KG1 (cell line): ENCODE measurements around the gene ZNF616.

Experiments used
- DNase-seq: peaks from one replicate; lab custom pipeline; 2025; lab: John Stamatoyannopoulos, UW

The ZNF616 gene

GRCh38 chr19:52139252-52140031 lies at the start of gene ZNF616:
TSS of gene ZNF616 (minus strand) at chr19:52139938. CDS start at chr19:52130512, 9,426 bp downstream.
- DNase-seq, result peak; percentile 95

DNA sequence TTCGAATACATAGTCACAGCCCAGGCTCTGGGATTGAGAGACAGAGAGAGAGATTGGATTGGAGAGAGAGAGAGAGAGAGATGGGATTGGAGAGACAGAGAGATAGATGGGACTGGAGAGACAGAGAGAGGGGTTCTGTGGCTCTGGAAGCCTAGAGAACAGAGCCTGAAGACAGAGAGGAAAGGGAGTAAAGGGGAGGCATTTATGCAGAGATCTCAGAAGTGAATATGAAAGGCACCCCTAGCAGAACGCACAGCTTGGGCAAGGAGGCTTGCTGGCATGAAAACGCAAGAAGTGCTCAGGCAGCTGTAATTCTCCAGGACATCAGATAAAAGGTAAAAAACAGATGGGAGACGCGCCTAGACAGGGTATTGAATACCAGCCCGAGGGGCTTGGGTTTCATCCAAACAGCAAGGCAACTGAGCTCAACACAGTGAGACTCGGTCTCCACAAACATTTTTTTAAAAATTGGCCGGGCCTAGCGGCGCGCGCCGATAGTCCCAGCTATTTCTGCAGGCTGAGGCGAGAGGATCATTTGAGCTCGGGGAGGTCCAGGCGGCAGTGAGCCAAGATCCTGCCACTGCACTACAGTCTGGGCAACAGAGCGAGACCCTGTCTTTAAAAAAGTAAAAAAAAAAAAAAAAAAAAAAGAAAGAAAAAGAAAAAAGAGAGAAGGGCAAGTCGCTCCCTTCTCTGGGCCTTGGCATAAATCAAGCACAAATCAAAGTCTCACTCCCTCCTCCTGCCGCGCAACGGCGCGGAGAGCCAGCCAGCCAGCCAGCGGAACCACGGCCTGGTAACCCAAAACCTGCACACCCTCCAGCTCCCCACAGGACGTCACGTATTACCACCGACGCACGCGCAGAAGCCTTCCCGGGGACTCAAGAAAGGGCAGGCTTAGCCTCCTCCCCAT lies 49.3 kb upstream of the ZNF616 start:
- DNase-seq, result no peak

DNA sequence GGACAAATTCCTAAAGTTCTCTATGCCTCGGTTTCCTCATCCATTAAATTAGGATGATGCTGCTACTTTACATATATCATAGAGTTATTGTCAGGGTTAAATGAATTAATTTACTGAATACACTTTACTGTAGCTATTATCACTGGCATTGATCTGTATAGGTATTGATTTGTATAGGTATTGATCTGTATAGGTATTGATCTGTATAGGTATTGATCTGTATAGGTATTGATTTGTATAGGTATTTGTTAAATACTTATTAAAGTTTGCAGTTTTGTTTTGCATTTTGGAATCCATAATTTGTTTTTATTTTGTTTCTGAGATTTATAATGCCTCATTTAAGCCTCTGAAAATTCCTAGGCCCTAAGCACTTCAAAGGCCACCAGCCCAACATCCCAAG lies 47.7 kb upstream of the ZNF616 start:
- no peak for DNase-seq

DNA sequence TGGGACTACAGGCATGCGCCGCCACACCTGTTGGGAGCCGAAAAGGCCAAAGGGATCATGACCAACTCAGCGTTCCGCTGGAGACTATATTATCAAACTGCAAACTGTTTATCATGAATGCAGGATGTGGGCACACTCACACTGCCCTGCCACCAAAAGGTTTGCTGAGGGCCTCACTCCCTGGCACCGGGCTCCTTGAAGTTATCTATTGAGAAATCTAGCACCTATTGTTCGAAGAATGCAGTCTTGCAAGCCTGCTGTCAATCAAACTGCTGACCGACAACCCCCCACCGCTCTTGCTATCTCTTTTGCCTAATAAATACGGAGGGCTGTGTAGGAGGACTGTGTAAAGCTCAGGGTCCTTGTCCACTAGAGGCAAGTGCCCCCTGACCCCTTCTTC lies 36.8 kb upstream of the ZNF616 start:
- no peak for DNase-seq

- DNase-seq, result no peak
Measured at GRCh38 chr19:52172347-52172746, 32.6 kb upstream of the ZNF616 start.

DNA sequence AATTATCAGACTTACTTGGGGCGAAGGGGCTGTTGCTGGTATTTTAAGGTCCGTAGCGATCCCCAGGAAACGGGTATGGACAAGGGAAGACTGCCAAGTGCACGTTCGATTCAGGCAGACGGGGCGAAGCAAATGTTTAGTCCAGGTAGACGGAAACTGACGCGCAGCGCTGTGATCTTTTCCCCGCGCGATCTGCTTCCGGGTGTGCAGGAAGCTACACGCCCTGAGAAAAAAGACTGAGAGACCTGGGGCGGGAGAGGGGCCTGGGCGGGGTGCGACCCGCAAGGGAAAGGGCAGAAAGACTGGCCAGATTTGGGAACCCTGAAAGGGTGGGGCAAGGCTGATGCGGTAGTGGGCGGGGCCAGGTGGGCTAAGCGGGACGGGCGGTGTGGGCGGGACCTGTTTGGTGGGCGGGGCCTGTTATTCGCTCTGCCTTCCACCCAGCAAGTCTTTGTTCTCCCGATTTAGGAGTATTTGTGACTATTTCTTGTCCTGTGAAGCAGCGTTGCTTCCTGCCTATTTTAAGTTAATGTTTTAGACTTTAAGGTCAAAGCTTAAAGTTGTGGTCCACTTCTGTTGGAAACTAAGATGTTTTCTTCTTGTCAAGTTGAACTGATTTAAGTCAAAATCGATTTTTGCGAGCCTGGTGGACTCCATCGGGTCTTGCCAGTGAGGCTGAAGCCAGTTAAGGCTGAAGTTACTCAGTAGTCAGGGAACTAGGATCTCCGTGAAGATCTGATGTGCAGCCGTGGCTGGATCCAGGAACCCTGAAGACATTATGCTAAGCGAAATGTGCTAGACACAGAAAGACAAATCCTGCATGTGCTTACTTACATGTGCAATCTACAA lies 31.8 kb upstream of the ZNF616 start, which contains the start of gene ZNF836:
ZNF836 (minus strand) TSS at position 301 of the 849 bp plus-strand sequence. CDS start 3,549 bp downstream, outside the sequence.
- peak; percentile 73 for DNase-seq

DNA sequence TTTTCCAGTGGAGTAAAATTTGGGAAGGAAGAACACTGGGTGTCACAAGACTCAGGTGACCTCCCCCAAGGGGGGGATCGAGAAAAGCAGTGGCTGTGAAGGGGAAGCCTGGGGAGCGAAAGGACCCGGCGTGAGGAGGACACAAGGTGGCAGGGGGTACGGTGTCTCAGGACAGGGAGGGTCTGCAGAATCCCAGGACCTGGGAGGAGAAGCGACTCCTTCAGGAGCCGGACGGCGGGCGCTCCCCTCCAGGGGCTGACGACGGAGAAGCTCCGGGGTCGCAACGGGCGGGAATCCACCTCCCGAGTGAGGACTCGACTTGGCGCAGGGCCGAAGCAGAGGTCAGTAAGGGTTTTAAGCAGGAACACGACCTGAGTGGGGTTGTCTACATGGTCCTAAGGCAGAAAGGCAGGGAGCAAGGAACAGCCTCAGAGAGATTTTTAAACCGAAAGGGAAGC lies 31.2 kb upstream of the ZNF616 start:
- no peak for DNase-seq

- no peak for DNase-seq
Measured at GRCh38 chr19:52170304-52170703, 30.6 kb upstream of the ZNF616 start.

GRCh38 chr19:52155596-52156359 lies 16.0 kb upstream of the ZNF616 start:
- no peak for DNase-seq

GRCh38 chr19:52148256-52148655 lies 8.5 kb upstream of the ZNF616 start:
- DNase-seq, result no peak

GRCh38 chr19:52142001-52142595 lies 2.4 kb upstream of the ZNF616 start:
- no peak for DNase-seq

DNA sequence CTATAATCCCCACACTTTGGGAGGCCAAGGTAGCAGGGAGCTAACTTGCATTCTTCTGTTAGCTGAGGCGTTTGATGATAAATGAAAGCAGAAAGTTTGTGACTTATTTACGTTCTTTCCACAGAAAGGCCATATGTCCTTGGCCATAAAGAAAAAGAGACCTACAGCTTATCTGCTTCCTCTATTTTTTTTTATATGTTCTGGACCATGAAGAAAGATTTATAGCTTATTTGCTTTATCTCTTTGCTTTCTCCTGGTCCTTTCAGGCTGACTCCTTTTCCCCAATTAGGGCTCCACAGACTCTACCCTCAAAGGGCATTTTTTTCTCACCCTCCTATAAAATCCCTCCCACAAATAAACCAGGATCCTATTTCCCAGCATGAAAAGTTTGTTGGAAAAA lies 1.5 kb upstream of the ZNF616 start:
- no peak for DNase-seq

DNA sequence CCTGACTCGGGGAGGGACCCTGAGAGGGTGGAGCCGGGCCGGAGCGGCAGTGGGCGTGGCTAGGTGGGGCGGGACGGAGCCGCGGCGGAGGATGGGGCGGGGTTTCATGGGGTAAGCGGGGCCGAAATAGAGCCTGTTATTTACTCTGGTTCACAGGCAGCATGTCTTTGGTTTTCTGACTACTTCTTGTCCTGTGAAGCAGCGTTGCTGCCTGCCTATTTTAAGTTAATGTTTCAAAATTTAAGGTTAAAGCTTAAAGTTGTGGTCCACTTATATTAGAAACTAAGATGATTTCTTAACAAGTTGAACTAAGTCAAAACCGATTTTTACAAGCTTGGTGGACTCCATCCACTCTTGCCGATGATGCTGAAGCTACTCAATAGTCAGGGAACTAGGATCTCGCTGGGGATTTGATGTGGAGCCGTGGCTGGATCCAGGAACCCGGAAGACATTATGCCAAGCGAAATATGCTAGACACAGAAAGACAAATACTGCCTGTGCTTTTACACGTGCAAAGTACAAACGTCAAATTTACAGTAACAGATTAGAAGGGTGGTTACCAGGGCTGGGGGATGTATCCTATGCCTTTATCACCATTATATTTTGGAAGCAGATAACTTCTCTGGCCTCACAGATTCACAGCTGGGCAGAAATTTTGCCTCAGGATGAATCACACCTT lies 433 bp upstream of the ZNF616 start:
- no peak for DNase-seq

DNA sequence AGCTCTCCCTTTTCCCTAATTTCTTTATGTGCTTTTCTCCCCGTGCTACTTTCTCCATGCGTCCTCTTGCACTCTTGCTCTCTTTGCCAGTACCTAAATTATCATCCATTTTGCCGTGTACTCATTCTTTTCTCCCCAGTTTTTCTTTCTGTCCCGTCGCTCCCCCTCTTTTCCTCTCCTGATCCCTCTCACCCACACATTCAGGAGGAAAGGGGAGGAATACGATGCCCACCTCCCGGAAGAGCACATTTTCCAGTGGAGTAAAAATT lies 821 bp downstream of the ZNF616 start:
- no peak for DNase-seq

DNA sequence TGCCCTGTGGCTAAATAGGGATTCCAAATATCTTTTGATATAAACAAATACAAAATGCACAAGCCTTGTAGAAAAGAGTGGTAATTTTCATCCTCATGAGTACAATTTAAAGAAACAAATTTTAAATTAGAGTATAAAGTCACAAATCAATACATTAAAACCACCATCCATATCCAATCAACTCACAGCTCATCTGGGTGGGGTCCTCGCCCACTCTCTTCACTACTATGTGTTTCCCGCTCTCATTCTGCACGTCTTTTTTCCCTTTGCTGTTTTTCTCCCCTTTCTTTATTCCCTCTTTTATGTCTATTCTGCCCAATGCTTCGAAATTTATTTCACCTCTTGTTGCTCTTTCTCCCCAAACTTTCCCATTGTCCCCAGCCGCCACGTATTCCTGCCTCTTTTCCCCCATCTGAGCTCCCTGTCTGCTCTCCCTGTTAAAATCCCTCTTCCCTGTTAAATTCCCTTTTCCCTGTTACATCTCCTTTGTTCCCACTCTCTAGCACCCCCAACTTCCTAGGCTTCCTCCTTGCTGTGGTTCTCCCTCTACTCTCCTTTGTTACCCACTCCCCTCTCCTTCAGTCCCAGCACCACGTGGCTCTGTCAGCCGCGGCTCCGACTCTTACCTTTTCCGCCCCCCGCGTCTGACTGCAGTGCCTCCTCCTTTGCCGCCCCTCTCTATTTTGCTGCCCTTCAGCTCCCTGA lies 1.3 kb downstream of the ZNF616 start:
- DNase-seq, result peak; percentile 43

- no peak for DNase-seq
Measured at GRCh38 chr19:52120286-52120685, 19.5 kb downstream of the ZNF616 start.

DNA sequence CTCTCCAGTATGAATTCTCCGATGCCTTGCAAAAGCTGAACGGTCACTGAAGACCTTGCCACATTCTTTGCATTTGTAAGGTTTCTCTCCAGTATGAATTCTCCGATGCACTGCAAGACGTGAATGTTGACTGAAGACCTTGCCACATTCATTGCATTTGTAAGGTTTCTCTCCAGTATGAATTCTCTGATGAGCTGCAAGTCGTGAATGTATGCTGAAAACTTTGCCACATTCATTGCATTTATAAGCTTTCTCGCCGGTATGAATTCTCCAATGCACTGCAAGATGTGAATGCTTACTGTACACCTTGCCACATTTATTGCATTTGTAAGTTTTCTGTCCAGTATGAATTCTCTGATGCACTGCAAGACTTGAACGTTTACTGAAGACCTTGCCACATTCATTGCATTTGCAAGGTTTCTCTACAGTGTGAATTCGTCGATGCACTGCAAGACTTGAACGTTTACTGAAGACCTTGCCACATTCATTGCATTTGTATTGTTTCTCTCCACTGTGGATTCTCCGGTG lies 24.1 kb downstream of the ZNF616 start:
- no peak for DNase-seq

DNA sequence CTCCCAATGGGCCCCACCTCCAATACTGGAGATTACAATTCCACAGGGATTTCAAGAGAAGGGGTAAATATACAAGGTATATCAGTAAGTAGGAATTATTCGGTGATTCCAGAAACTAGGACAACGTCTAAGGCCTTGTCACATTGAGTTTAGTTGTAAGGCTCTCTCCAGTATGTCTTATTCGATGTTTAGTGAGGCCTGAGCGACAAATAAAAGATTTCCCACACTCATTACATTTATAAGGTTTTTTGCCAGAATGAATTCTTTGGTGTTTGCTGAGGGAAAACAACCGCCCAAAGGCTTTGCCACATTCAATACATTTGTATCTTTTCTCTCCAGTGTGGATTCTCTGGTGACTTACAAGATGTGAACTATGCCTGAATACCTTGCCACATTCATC lies 25.0 kb downstream of the ZNF616 start:
- no peak for DNase-seq

GRCh38 chr19:52112624-52113023 lies 27.1 kb downstream of the ZNF616 start:
- no peak for DNase-seq

- DNase-seq, result no peak
Measured at GRCh38 chr19:52110780-52111179, 29.0 kb downstream of the ZNF616 start.
